Germinal center (tissue), 1 donor: Measurements from ENCODE around the gene PLXNA2.

Source experiments
- DNase-seq: peaks from one replicate; pipeline ENCODE4 v3.0.0; 2012; ENCODE audit warnings: mixed read lengths, low spot score

Gene PLXNA2

GRCh38 chr1:208160259-208160819 is 83.8 kb downstream of the PLXNA2 start:
- no peak for DNase-seq

GRCh38 chr1:208159555-208160258 is 84.5 kb downstream of the PLXNA2 start:
- DNase-seq: no peak

GRCh38 chr1:208158640-208159554 is 85.3 kb downstream of the PLXNA2 start:
- DNase-seq: no peak

GRCh38 chr1:208157769-208158168 is 86.4 kb downstream of the PLXNA2 start:
- no peak for DNase-seq

- no peak for DNase-seq
Observed at GRCh38 chr1:208156741-208157140, 87.4 kb downstream of the PLXNA2 start.

- DNase-seq: no peak
Observed at GRCh38 chr1:208156310-208156709, 87.9 kb downstream of the PLXNA2 start.

- DNase-seq: no peak
Observed at GRCh38 chr1:208154679-208155642, 89.2 kb downstream of the PLXNA2 start.

- no peak for DNase-seq
Observed at GRCh38 chr1:208154040-208154439, 90.1 kb downstream of the PLXNA2 start.

- DNase-seq: no peak
Observed at GRCh38 chr1:208153386-208153785, 90.8 kb downstream of the PLXNA2 start.

- DNase-seq: no peak
Observed at GRCh38 chr1:208151728-208152598, 92.2 kb downstream of the PLXNA2 start.

- DNase-seq: no peak
Observed at GRCh38 chr1:208150833-208151458, 93.2 kb downstream of the PLXNA2 start.

- DNase-seq: no peak
Observed at GRCh38 chr1:208149776-208150514, 94.2 kb downstream of the PLXNA2 start.

GRCh38 chr1:208149213-208149612 is 95.0 kb downstream of the PLXNA2 start:
- DNase-seq: no peak

- no peak for DNase-seq
Observed at GRCh38 chr1:208148380-208148779, 95.8 kb downstream of the PLXNA2 start.

- no peak for DNase-seq
Observed at GRCh38 chr1:208146650-208147049, 97.5 kb downstream of the PLXNA2 start.

- no peak for DNase-seq
Observed at GRCh38 chr1:208145167-208145566, 99.0 kb downstream of the PLXNA2 start.

GRCh38 chr1:208142590-208143382 is 101.4 kb downstream of the PLXNA2 start:
- DNase-seq: no peak

- DNase-seq: no peak
Observed at GRCh38 chr1:208141610-208142192, 102.5 kb downstream of the PLXNA2 start.
